AG10803 (cell line): ENCODE measurements around the gene MKLN1.

ENCODE experiments used
- DNase-seq: peaks from one replicate; pipeline ENCODE4 v3.0.0; 2010; ENCODE audit warnings: low read depth
- H3K4me3 ChIP-seq: 2 replicates; pipeline ENCODE4 v1.5.1; 2011; ENCODE audit warnings: mild to moderate bottlenecking, low read length, control low read depth
- TF ChIP-seq, protein P1 (sequence below): conservative IDR thresholded peaks from 2 replicates; pipeline ENCODE4 v1.5.1; 2011; ENCODE audit warnings: mild to moderate bottlenecking, low read length, control low read depth, inconsistent platforms

The MKLN1 gene

DNA sequence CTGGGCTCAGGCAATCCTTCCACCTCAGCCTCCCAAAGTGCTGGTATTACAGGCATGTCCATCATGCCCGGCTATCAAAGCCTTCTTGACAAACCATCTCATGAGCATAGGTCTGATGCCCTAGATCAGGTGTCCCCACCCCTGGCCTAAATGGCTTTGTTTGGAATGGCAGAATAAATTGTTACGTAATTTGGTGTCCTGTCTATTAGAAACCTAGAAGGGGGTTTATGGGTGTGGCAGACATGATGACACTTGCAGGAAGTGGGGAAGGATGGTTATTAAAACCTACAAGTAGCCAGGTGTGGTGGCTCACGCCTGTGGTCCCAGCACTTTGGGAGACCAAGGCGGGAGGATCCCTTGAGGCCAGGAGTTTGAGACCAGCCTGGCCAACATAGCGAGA, 38.6 kb upstream of the MKLN1 start:
- H3K4me3 ChIP-seq: no peak overlapping the region
- TF ChIP-seq, protein P1, sequence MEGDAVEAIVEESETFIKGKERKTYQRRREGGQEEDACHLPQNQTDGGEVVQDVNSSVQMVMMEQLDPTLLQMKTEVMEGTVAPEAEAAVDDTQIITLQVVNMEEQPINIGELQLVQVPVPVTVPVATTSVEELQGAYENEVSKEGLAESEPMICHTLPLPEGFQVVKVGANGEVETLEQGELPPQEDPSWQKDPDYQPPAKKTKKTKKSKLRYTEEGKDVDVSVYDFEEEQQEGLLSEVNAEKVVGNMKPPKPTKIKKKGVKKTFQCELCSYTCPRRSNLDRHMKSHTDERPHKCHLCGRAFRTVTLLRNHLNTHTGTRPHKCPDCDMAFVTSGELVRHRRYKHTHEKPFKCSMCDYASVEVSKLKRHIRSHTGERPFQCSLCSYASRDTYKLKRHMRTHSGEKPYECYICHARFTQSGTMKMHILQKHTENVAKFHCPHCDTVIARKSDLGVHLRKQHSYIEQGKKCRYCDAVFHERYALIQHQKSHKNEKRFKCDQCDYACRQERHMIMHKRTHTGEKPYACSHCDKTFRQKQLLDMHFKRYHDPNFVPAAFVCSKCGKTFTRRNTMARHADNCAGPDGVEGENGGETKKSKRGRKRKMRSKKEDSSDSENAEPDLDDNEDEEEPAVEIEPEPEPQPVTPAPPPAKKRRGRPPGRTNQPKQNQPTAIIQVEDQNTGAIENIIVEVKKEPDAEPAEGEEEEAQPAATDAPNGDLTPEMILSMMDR: no peak
- no peak for DNase-seq

- peak; percentile 35 for DNase-seq
- no peak overlapping the region for H3K4me3 ChIP-seq
- TF ChIP-seq, protein P1: no peak
Measured at GRCh38 chr7:131292141-131292905, 35.4 kb upstream of the MKLN1 start.

- no peak overlapping the region for H3K4me3 ChIP-seq
- DNase-seq: peak; percentile 74
- TF ChIP-seq, protein P1: no peak
Measured at GRCh38 chr7:131293018-131293417, 34.7 kb upstream of the MKLN1 start.

- no peak for DNase-seq
- no peak overlapping the region for H3K4me3 ChIP-seq
- TF ChIP-seq, protein P1: no peak
Measured at GRCh38 chr7:131294553-131294952, 33.1 kb upstream of the MKLN1 start.

GRCh38 chr7:131298608-131298992, 29.1 kb upstream of the MKLN1 start:
- no peak for DNase-seq
- TF ChIP-seq, protein P1: no peak
- no peak overlapping the region for H3K4me3 ChIP-seq

DNA sequence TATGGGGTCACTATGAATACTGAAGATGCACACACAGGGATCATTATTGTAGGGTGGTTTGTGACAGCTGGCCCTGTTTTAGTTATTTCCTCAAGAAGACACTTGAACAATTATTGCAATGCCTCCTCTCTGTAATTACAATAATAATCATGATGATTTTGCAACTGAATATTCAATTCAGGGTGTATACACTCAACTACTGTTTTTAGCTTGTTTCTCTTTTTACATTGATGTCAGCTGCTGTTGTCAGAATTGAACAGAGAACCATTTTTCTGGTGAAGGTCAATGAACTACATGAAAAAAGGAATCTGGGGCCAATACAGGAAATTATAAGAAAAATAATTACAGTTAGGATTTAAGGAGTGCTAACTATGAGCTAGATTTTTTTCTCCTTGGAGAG, 28.6 kb upstream of the MKLN1 start:
- no peak overlapping the region for H3K4me3 ChIP-seq
- TF ChIP-seq, protein P1: no peak
- no peak for DNase-seq

DNA sequence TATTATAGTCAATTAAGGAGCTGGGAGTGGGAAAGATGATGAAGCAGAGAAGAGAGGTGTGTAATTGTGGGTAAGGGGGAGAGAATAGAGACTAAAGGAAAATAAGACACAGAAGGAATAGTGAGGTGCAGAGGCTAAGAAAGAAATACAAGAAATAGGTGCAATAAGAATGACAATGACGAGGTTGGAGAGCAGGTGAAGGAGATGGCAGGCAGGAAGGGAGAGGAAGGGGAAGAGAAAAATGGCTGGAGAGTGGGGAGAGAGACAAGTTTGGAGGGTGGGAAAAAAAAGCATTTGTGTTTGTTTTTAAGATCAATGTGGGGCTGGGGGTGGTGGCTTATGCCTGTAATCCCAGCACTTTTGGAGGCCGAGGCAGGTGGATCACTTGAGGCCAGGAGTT, 27.6 kb upstream of the MKLN1 start:
- TF ChIP-seq, protein P1: no peak
- no peak overlapping the region for H3K4me3 ChIP-seq
- no peak for DNase-seq
